H1 (cell line): ENCODE measurements around the gene WASF3. TPM values are rescaled to one million over a fixed set of nuclear protein-coding genes. Genes with fewer than 3 reads are reported as not detected.

Experiments used
- CTCF ChIA-PET: fragments of 300-600 bp; sonication (Branson Sonifier 250); formaldehyde crosslinking; loops from one replicate; lab custom pipeline; 2021; ENCODE audit not compliant: partially characterized antibody; lab: Charles Lee
- POLR2A ChIA-PET: fragments of 300-600 bp; sonication (Branson Sonifier 250); formaldehyde crosslinking; loops from one replicate; lab custom pipeline; 2021; ENCODE audit warnings: inconsistent platforms; ENCODE audit not compliant: partially characterized antibody; lab: Charles Lee
- DNase-seq, 2 experiments: peaks; one replicate each; pipeline versions ENCODE4 v3.0.0 to v3.0.0-alpha.2; 2010 to 2022; ENCODE audit warnings: low spot score in 2 of 2, low read depth in 1 of 2, mixed read lengths in 1 of 2
- FAIRE-seq: peaks from 2 replicates; lab custom pipeline; 2011; peaks lifted over from hg19 to GRCh38; lab: Jason Lieb, UNC
- H2AFZ ChIP-seq: 2 replicates; pipeline ENCODE4 v1.8.1; 2012; ENCODE audit warnings: low read length, inconsistent platforms
- H2AK5ac ChIP-seq: 2 replicates; pipeline ENCODE4 v1.6.1; 2013; ENCODE audit warnings: low read depth, low read length
- H2BK120ac ChIP-seq: replicated peaks from 2 replicates; pipeline ENCODE3; 2013; ENCODE audit warnings: low read depth, low read length, inconsistent platforms
- H2BK12ac ChIP-seq: 2 replicates; pipeline ENCODE4 v1.6.1; 2013; ENCODE audit warnings: low read depth, low read length
- H2BK15ac ChIP-seq: 2 replicates; pipeline ENCODE4 v1.6.1; 2013; ENCODE audit warnings: low read length
- H2BK20ac ChIP-seq: 2 replicates; pipeline ENCODE4 v1.6.1; 2013; ENCODE audit warnings: low read length
- H2BK5ac ChIP-seq: 2 replicates; pipeline ENCODE4 v1.6.1; 2013; ENCODE audit warnings: low read depth, low read length
- H3K14ac ChIP-seq: 2 replicates; pipeline ENCODE4 v1.6.1; 2013; ENCODE audit warnings: inconsistent platforms; ENCODE audit not compliant: insufficient read length
- H3K18ac ChIP-seq: 2 replicates; pipeline ENCODE4 v1.6.1; 2013; ENCODE audit warnings: low read length; ENCODE audit errors: extremely low read depth
- H3K23ac ChIP-seq: 2 replicates; pipeline ENCODE4 v1.6.1; 2013; ENCODE audit warnings: inconsistent platforms; ENCODE audit not compliant: insufficient read length
- H3K23me2 ChIP-seq: 2 replicates; pipeline ENCODE4 v1.6.1; 2013; ENCODE audit warnings: low read depth, low read length
- H3K27ac ChIP-seq: 2 replicates; pipeline ENCODE4 v1.6.1; 2011; ENCODE audit warnings: low read depth, low read length, inconsistent platforms
- H3K27me3 ChIP-seq, 4 experiments: replicated peaks in 1 of 4; 1 replicate in 1 of 4; 2 replicates in 3 of 4; pipeline versions ENCODE4 v1.6.1 to v1.8.1; 2011 to 2013; ENCODE audit warnings: low read length in 3 of 4, mild to moderate bottlenecking in 3 of 4, inconsistent platforms in 2 of 4, mixed read lengths in 2 of 4, moderate library complexity in 1 of 4; ENCODE audit not compliant: control insufficient read depth in 3 of 4, insufficient read depth in 3 of 4; ENCODE audit errors: extremely low read depth in 1 of 4
- H3K36me3 ChIP-seq, 4 experiments: 2 replicates each; pipeline versions ENCODE4 v1.6.1 to v1.8.1; 2011 to 2013; ENCODE audit warnings: mild to moderate bottlenecking in 4 of 4, low read length in 3 of 4, moderate library complexity in 2 of 4, control low read depth in 1 of 4, inconsistent platforms in 1 of 4; ENCODE audit not compliant: insufficient read depth in 4 of 4, control insufficient read depth in 2 of 4
- H3K4ac ChIP-seq: replicated peaks from 2 replicates; pipeline ENCODE3; 2013; ENCODE audit warnings: low read length, low read depth, mixed read lengths, inconsistent platforms; ENCODE audit not compliant: insufficient read length
- H3K4me1 ChIP-seq, 4 experiments: replicated peaks in 1 of 4; 1 replicate in 1 of 4; 2 replicates in 3 of 4; pipeline versions ENCODE4 v1.6.1 to v1.8.1; 2011 to 2013; ENCODE audit warnings: low read length in 3 of 4, inconsistent platforms in 2 of 4, mixed read lengths in 1 of 4; ENCODE audit not compliant: insufficient read depth in 4 of 4, control insufficient read depth in 3 of 4
- H3K4me2 ChIP-seq, 2 experiments: 2 replicates each; pipeline versions ENCODE4 v1.6.1 to v1.8.1; 2011 to 2013; ENCODE audit warnings: low read depth in 2 of 2, low read length in 2 of 2, control low read depth in 1 of 2, inconsistent platforms in 1 of 2, mild to moderate bottlenecking in 1 of 2; ENCODE audit not compliant: insufficient read depth in 1 of 2
- H3K4me3 ChIP-seq, 4 experiments: fragments of 200-600, 300-600 bp in 1 of 4; sonication (generic), shearing (Covaris generic), sonication (Bioruptor Twin) in 1 of 4; 2 replicates each; pipeline versions ENCODE4 v1.5.1 to v1.8.1; 2011 to 2016; ENCODE audit warnings: low read length in 4 of 4, low read depth in 3 of 4, control low read depth in 2 of 4, inconsistent platforms in 2 of 4, mild to moderate bottlenecking in 2 of 4, mixed read lengths in 1 of 4, moderate library complexity in 1 of 4; ENCODE audit not compliant: insufficient read depth in 2 of 4; ENCODE audit errors: extremely low read depth in 1 of 4
- H3K56ac ChIP-seq: replicated peaks from 2 replicates; pipeline ENCODE3; 2013; ENCODE audit warnings: low read depth, mild to moderate bottlenecking, mixed read lengths, low read length, inconsistent platforms; ENCODE audit not compliant: insufficient read length
- H3K79me1 ChIP-seq: 2 replicates; pipeline ENCODE4 v1.6.1; 2013; ENCODE audit warnings: low read depth, low read length, control low read depth
- H3K79me2 ChIP-seq, 2 experiments: 2 replicates each; pipeline versions ENCODE4 v1.6.1 to v1.8.1; 2012 to 2013; ENCODE audit warnings: low read length in 2 of 2, mild to moderate bottlenecking in 2 of 2, inconsistent platforms in 1 of 2; ENCODE audit not compliant: insufficient read depth in 2 of 2, control insufficient read depth in 1 of 2
- H3K9ac ChIP-seq, 4 experiments: replicated peaks in 1 of 4; 1 replicate in 1 of 4; 2 replicates in 3 of 4; pipeline versions ENCODE4 v1.6.1 to v1.8.1; 2011 to 2013; ENCODE audit warnings: low read depth in 3 of 4, low read length in 3 of 4, control low read depth in 2 of 4, mild to moderate bottlenecking in 2 of 4, moderate library complexity in 2 of 4, inconsistent platforms in 1 of 4; ENCODE audit errors: extremely low read depth in 1 of 4
- H3K9me3 ChIP-seq, 2 experiments: 2 replicates each; pipeline versions ENCODE4 v1.6.1 to v1.8.1; 2012 to 2013; ENCODE audit warnings: mild to moderate bottlenecking in 2 of 2, moderate library complexity in 2 of 2, control low read depth in 1 of 2, inconsistent platforms in 1 of 2, low read depth in 1 of 2, low read length in 1 of 2, mixed read lengths in 1 of 2; ENCODE audit not compliant: insufficient read depth in 2 of 2
- H4K20me1 ChIP-seq, 2 experiments: replicated peaks in 1 of 2; 2 replicates each; pipeline versions ENCODE3 to v1.8.1; 2011 to 2013; ENCODE audit warnings: inconsistent platforms in 2 of 2, low read length in 2 of 2, mild to moderate bottlenecking in 1 of 2; ENCODE audit not compliant: insufficient read depth in 2 of 2, control insufficient read depth in 1 of 2
- H4K5ac ChIP-seq: 2 replicates; pipeline ENCODE4 v1.6.1; 2013; ENCODE audit warnings: low read length, low read depth, mixed read lengths, inconsistent platforms; ENCODE audit not compliant: insufficient read length
- H4K8ac ChIP-seq: 2 replicates; pipeline ENCODE4 v1.8.0; 2013; ENCODE audit warnings: mild to moderate bottlenecking, moderate library complexity, low read length, inconsistent platforms; ENCODE audit not compliant: insufficient read depth; ENCODE audit errors: extremely low read depth
- H4K91ac ChIP-seq: replicated peaks from 2 replicates; pipeline ENCODE3; 2013; ENCODE audit warnings: low read length, mixed read lengths, inconsistent platforms; ENCODE audit not compliant: insufficient read length
- CEBPB ChIP-seq: IDR thresholded peaks from 2 replicates; pipeline ENCODE4 v1.6.1; 2012; ENCODE audit warnings: low read depth, low read length
- POU5F1 ChIP-seq: IDR thresholded peaks from 2 replicates; pipeline ENCODE4 v1.6.1; 2011; ENCODE audit warnings: low read depth, mild to moderate bottlenecking, low read length, moderate library complexity
- SP2 ChIP-seq: IDR thresholded peaks from 2 replicates; pipeline ENCODE4 v1.6.1; 2012; ENCODE audit warnings: mild to moderate bottlenecking, low read length, inconsistent platforms
- SP4 ChIP-seq: IDR thresholded peaks from 2 replicates; pipeline ENCODE4 v1.6.1; 2012; ENCODE audit warnings: low read length, inconsistent platforms
- WGBS, 2 experiments: shearing (Covaris generic) in 1 of 2; methylation state at CpG; one replicate each; pipeline versions ENCODE4 v1.1.6 to v1.1.7; 2013 to 2015; ENCODE audit warnings: low lambda C conversion rate in 2 of 2, mixed read lengths in 2 of 2, inconsistent platforms in 1 of 2, low coverage in 1 of 2, missing lambda C conversion rate in 1 of 2; ENCODE audit not compliant: insufficient replicate concordance in 2 of 2, insufficient coverage in 1 of 2, insufficient read length in 1 of 2; ENCODE audit errors: extremely low coverage in 1 of 2, missing lambda C conversion rate in 1 of 2; 5-methylcytosine and 5-hydroxymethylcytosine counted together
- polyA plus RNA-seq, 7 experiments: library from polyadenylated mRNA; depleted of rRNA in 3 of 7; stranded (reverse) in 5 of 7; unstranded in 2 of 7; fragments of >200 nt in 5 of 7; fragments of 200-250 nt in 2 of 7; gene quantifications; 1 replicate in 5 of 7; 2 replicates in 1 of 7; 4 replicates in 1 of 7; pipeline versions ENCODE4 v1.2.1 to v1.2.3, GENCODE V29; 2011 to 2013; ENCODE audit warnings: missing spikeins in 2 of 7, mixed read lengths in 2 of 7
- total RNA-seq: library from RNA; stranded (reverse); fragmentation: NEBNext Ultra II Directional; extraction: Animal tissue kit (Norgen Biotek cat#: 25700); gene quantifications from 2 replicates; pipeline ENCODE4 v1.2.1, GENCODE V29; 2021

Gene WASF3
- total and polyA plus RNA-seq, 2 of the 8 experiments (the other 6 are each of a cell fraction or from before 2014, with no cell fraction given) = 18.7 to 39.8 TPM

- Histone ChIP-seq H2BK120ac (no peak overlapping the region), H3K36me3 (no peaks in the 10 kb centered on the region), H3K18ac (no peak overlapping the region), H2AK5ac (no peak overlapping the region), H2BK20ac (no peak overlapping the region), H3K9me3 (no peaks in the 10 kb centered on the region), H3K4me2 (0 out of 4 replicates have a peak overlapping the region, but pooled peaks of 1 of the 2 experiments have one; percentile 11), H3K14ac (no peak overlapping the region), H3K4me1 (peaks cover 0 to 8% (median 4%) of the 10 kb centered on the region in 4 experiments; a peak in 4 of 7 replicates), H3K23me2 (no peaks in the 10 kb centered on the region), H3K4me3 (no peak overlapping the region), H4K5ac (no peak overlapping the region), H3K56ac (no peak overlapping the region), H4K20me1 (no peaks in the 10 kb centered on the region), H2BK5ac (no peak overlapping the region), H4K8ac (no peak overlapping the region), H3K27me3 (no peaks in the 10 kb centered on the region), H3K79me2 (peaks cover 0 to 60% of the 10 kb centered on the region in 2 experiments; a peak in 2 of 4 replicates), H3K9ac (no peak overlapping the region), H2BK15ac (no peak overlapping the region), H4K91ac (no peak overlapping the region), H3K23ac (no peak overlapping the region), H2BK12ac (no peak overlapping the region), H3K4ac (no peak overlapping the region), H3K79me1 (no peaks in the 10 kb centered on the region), H3K27ac (no peak overlapping the region), H2AFZ (no peak overlapping the region)
- 73% methylated on average over 2 of the region's 2 CpGs; no CpG with 5 or more reads in 1 of the 2 experiments for whole genome bisulfite sequencing, 2 experiments
- CTCF ChIA-PET = interaction anchor here (0.9 to 1.5 kb wide), 3 partner anchors 12 to 45 kb away, joined by 3 read pairs; no protein-coding TSS in a partner anchor
- FAIRE-seq (peak; percentile 74), DNase-seq (no peak)
- POLR2A ChIA-PET = no interaction called here
- TF ChIP-seq SP2 (no peak), CEBPB (no peak), SP4 (no peak), POU5F1 (no peak)
These were observed 26.2 kb downstream of the WASF3 start for GRCh38 chr13:26583662-26584061.
